Measurements from ENCODE around the gene KCTD5.

GRCh38 chr16:2720064-2720457 is 37.7 kb downstream of the KCTD5 start, which contains the start of gene PRSS27:
- TF ChIP-seq CTCF (conservative IDR thresholded peaks at IDR 0.05) (no peak), EZH2 (IDR thresholded peaks at IDR 0.05; ENCODE audit: low read depth) (no peak)

Measured in PC-9 (cell line).